WI38 (cell line): ENCODE data around the gene COPS7B.

Experiments used
- H3K4me3 ChIP-seq: 2 replicates; pipeline ENCODE4 v1.5.1; 2011; ENCODE audit warnings: low read depth, mild to moderate bottlenecking, control low read depth, low read length
- TF ChIP-seq, protein P1 (sequence below): IDR thresholded peaks from 2 replicates; pipeline ENCODE4 v1.5.1; 2012; ENCODE audit warnings: low read depth, mild to moderate bottlenecking, control low read depth, low read length

The COPS7B gene

DNA sequence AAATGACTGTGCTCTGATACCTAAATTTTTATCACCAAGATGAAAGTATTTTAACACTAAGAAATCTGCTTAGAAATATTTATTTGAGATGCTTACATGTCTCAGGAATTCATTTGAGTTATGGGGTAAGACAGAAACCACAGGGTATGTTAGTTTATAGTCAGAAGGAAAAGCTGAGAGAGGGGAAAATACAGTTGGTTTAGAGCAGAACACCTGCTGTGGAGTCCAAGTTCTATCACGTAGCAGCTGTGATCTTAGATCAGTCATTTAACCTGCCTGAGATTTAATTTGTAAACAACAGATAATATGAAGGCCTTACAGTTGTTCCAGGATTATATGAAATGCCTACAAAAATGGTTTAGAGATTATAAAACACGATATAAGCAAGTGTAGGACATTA, 34.2 kb upstream of the COPS7B start:
- no peak overlapping the region for H3K4me3 ChIP-seq
- TF ChIP-seq, protein P1, sequence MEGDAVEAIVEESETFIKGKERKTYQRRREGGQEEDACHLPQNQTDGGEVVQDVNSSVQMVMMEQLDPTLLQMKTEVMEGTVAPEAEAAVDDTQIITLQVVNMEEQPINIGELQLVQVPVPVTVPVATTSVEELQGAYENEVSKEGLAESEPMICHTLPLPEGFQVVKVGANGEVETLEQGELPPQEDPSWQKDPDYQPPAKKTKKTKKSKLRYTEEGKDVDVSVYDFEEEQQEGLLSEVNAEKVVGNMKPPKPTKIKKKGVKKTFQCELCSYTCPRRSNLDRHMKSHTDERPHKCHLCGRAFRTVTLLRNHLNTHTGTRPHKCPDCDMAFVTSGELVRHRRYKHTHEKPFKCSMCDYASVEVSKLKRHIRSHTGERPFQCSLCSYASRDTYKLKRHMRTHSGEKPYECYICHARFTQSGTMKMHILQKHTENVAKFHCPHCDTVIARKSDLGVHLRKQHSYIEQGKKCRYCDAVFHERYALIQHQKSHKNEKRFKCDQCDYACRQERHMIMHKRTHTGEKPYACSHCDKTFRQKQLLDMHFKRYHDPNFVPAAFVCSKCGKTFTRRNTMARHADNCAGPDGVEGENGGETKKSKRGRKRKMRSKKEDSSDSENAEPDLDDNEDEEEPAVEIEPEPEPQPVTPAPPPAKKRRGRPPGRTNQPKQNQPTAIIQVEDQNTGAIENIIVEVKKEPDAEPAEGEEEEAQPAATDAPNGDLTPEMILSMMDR, result no peak

DNA sequence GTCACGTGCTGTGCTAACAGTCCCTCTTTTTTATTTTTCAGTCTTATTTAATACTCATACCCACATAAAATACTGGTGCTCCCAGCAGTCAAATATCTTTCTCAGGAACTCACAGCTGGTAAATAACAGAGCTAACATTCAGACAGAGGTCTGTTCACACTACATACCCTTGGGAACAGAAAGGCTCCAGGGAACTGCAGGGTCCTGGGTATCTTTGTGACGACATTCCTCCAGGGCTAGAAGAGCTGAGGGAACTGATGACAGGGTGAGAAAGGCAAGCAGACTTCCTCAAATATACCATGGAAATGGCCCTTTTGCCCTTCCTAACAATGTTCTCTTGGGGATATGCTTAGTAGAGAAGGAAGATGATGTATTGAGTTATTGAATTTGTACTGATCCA, 24.5 kb upstream of the COPS7B start:
- TF ChIP-seq, protein P1, result no peak

DNA sequence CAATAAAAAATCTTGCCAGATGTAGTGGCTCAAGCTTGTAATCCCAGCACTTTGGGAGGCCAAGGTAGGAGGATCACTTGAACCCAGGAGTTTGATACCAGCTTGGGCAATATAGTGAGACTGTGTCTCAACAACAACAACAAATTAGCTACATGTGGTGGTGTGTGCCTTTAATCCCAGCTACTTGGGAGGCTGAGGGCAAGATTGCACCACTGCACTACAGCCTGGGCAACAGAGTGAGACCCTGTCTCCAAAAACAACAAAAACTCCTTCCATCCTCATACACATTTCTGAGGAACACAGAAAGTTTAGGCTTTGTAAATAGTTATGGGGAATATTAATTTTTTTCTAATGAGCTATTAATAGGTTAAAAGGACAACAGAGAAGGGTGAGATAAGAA, 22.1 kb upstream of the COPS7B start:
- TF ChIP-seq, protein P1, result no peak
- no peak overlapping the region for H3K4me3 ChIP-seq

More for the DNA sequence above, 24.5 kb upstream of the COPS7B start:
- no peak overlapping the region for H3K4me3 ChIP-seq

DNA sequence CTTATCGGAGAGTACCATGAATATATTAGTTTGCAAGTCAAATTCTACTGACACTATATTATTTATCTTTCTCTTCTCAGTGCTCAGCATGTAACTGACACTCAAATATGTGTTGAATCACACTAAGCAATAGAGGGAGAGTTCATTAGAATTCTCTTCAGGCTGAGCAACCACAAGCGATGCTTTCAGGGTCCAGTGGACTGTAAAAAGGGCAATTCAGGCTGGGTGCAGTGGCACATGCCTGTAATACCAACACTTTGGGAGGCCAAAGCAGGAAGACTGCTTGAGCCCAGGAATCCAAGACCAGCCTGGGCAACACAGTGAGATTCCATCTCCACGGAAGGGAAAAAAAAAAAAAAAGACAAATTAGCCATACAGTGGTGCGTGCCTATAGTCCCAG, 21.5 kb upstream of the COPS7B start:
- no peak overlapping the region for H3K4me3 ChIP-seq
- TF ChIP-seq, protein P1, result no peak

DNA sequence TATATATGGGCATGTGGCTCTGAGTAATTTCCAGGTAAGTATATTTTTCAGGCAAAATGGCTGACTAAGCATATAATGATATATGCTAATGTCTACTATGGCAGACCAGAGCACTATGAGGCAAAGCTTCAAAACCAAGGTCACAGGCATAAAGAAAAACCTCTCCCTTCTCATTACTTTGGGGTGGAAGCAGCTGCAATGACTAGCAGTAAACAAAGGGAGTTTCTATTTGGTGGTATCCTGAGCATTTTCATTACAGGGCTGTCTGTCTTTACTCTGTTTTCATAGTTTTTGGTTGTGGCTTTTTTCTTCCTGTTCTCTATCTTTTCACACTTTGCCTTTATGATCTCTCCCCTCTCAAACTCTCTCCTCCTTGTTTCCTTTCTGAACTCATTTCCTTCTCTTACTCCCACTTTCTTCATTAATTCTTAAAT, 20.7 kb upstream of the COPS7B start:
- TF ChIP-seq, protein P1, result no peak
- H3K4me3 ChIP-seq, result no peak overlapping the region

DNA sequence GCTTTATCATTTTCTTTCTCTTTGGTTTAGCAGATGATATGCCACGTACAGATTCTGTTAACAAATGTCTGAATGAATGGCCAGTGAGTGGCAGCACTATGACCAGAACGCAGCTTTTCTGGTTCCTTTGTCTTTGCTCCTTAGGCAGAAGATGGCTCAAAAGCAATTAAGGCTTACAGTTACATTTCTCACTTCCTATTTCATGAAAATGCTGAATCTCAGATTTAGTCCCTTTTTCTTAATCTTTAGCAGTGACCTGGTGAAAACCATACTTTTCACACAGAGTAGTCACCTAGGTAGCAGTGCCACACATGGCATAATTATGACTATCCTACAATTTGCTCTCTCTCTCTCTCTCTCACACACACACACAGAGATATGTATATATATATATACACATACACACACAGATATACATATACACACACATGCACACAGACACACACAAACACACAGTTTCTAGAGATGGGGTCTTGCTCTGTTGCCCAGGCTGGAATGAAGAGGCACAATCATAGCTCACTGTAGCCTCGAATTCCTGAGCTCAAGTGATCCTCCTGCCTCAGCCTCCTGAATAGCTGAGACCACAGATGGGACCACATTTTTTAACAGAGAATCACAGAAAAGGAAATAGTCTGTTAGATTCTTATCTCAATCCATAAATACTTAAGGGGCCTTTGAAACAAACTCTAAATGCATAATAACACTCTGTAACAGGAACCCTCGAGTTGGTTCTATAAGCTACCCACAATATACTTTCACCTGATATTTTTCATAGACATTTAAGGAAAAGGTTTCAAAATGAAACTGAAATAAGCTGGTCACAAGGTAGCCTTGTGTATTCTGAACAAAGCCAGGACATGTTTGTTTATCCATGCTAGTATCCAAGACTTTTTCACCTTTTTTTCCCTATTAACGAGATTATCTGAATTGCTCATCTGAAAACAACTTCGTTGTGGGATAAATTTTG, 16.8 kb upstream of the COPS7B start:
- TF ChIP-seq, protein P1, result no peak
- H3K4me3 ChIP-seq, result no peak overlapping the region

DNA sequence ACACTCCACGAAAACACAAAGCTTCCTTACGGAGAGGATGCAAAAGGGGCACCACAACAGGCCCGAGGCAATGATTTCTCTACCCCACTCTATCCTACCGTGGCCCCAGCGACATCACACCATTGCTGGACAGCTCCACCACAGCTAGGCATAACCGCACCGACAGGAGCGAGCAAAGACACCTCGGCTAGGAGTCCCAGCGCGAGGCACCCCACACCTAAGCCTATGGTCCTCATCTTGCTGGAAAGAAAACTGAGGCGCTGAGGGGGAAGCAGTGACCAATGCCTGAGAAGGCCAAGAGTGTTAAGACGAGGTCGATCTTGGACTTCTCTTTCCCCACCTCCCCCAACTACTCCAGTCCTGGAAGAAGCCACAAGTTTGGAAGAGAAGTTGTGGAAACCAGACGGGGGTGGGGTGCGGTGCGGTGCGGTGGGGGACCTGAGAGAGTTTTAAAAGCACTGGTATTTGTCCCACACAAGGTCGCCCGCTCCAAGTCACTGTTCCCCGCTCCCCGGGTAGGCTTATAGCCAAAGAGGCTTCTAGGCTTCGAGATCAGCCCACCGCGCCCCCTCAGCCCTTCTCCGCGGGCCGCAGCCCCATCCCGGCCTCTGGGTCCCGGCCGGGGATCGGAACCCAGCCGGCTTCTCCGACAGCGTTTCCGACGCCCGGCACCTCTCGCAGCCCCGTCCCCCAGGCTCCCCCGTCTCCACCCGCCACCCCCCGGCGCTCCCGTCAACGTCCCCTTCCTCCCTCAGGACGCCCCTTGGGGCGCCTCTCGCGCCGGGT, 5.9 kb upstream of the COPS7B start:
- TF ChIP-seq, protein P1, result no peak
- peak overlapping the region; percentile 83 for H3K4me3 ChIP-seq
